Measurements from ENCODE around the gene AXIN1.

DNA sequence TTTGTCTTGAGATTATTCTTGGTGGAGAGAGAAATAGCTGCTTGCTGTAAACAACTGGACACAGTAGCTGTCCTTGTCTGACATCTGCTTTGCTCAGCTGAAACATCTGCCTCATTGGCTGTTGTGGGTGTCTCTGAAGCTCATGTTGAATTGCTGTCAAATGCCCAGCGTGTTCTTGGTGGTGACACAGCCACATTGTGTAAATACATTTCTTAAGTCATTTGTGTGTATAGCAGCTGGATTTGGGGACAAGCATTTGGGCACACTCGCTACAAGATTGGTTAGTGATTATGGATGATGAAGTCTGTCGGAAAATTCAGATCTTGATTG lies 112.6 kb downstream of the AXIN1 start:
- TF ChIP-seq POLR2A (IDR thresholded peaks at IDR 0.05) (no peak), EP300 (IDR thresholded peaks at IDR 0.05) (no peak)
- TF ChIP-seq, protein P1, sequence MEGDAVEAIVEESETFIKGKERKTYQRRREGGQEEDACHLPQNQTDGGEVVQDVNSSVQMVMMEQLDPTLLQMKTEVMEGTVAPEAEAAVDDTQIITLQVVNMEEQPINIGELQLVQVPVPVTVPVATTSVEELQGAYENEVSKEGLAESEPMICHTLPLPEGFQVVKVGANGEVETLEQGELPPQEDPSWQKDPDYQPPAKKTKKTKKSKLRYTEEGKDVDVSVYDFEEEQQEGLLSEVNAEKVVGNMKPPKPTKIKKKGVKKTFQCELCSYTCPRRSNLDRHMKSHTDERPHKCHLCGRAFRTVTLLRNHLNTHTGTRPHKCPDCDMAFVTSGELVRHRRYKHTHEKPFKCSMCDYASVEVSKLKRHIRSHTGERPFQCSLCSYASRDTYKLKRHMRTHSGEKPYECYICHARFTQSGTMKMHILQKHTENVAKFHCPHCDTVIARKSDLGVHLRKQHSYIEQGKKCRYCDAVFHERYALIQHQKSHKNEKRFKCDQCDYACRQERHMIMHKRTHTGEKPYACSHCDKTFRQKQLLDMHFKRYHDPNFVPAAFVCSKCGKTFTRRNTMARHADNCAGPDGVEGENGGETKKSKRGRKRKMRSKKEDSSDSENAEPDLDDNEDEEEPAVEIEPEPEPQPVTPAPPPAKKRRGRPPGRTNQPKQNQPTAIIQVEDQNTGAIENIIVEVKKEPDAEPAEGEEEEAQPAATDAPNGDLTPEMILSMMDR (IDR thresholded peaks at IDR 0.05): no peak
